ENCODE measurements around the gene USP36.

Gene USP36

DNA sequence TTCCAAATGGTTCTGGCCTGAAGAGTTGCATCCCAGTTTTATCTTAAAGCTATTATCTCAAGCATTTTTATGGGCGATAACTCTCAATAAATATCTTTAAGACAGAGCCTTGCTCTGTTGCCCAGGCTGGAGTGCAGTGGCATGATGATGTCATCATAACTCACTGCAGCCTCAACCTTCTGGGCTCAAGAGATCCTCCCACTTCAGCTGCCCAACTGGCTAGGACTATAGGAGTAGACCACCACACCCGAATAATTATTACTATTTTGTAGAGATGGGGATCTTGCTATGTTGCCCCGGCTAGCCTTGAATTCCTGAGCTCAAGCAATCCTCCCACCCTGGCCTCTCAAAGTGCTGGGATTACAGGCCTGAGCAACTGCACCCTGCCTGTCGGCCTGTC is 32.5 kb downstream of the USP36 start:
- DNase-seq: no peak

DNA sequence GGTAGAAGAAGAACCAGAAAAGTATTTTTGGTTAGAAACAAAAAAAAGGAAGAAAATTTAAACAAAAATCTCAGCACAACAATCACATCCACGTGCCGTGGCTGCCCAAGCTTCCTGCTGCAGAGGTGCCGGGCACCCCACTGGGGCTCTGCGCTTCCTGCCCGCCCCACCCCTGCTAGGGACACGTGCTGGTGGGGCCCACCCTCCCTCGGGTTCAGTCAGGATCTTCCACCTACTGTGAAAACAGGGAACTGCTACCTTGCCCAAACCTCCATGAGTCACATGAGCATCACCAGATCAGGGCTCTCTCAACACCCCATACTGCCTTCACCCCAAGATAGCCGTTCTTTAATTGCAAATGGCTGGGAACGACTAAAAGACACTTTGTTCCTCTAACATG is 34.2 kb downstream of the USP36 start:
- no peak for DNase-seq

DNA sequence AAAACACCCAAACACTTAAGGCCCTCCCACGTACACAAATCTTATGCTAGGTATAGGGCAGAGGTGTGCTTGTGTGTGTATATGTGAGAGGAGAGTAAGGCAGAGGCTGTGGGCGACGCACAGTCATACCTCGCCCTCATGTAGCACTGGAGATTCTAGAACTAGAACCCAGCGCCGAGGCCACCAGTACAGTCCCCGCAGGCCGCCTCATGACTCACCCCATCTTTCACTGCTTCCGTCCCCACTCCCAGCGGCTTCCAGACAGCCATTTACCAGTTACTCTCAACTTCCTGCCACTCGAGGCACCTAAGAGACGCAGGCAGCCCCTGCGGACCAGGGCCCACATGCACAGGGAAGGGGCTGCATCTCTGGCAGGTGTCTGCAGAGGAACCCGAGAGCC is 35.3 kb downstream of the USP36 start:
- no peak for DNase-seq

- DNase-seq: no peak
Observed at GRCh38 chr17:78804777-78805176, 35.8 kb downstream of the USP36 start.

- no peak for DNase-seq
Observed at GRCh38 chr17:78803186-78803845, 37.3 kb downstream of the USP36 start.

- DNase-seq: no peak
Observed at GRCh38 chr17:78802459-78802858, 38.2 kb downstream of the USP36 start.

DNA sequence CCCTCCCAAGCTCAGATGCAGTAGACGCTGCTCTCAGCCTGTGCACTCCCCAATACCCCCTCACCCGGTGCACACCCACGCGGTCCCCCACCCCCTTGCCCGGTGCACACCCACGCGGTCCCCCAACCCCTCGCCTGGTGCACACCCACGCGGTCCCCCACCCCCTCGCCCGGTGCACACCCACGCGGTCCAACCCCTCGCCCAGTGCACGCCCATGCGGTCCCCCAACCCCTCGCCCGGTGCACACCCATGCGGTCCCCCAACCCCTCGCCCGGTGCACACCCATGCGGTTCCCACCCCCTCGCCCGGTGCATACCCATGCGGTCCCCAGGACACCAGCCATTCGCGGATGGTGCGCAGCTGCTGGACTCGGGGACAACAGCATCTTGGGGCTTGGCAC is 38.6 kb downstream of the USP36 start:
- no peak for DNase-seq

DNA sequence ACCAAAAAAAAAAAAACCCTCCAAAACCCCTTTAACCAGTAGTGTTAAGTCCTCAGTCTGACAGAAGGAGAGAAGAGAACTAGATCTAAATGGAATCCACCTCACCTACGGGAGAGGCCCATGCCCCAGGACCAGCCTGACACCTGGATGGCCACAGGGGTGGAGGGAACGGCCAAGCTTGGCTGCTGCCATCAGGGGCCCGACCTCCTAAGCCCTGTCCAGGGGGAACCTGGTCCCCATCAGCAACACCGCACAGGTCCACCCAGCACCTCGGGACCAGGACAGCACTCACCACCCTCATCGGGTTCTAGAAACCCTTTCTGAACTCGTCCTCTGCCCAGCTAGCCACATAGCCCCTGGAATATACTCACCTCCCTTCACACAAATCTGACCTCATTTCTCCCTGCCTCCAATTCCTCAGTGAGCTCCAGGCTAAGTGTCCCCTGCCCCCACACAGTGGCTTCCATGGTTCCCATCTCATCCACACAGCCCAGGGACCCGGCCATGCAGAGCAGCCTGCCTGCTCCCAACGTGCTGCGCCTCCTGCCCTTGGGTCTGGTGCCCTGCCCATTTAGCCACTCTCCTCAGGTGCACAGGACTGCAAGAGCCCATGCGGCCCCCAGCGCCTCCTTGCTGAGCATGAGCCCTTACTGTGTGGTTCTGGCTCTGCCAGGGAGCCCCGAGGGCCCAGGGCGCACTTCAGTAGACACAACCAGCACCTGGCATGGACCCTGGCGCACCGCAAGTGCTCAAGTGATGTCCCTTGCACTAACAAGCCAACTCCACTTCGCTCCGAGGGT is 40.3 kb downstream of the USP36 start:
- no peak for DNase-seq

- no peak for DNase-seq
Observed at GRCh38 chr17:78798695-78799559, 41.7 kb downstream of the USP36 start.

DNA sequence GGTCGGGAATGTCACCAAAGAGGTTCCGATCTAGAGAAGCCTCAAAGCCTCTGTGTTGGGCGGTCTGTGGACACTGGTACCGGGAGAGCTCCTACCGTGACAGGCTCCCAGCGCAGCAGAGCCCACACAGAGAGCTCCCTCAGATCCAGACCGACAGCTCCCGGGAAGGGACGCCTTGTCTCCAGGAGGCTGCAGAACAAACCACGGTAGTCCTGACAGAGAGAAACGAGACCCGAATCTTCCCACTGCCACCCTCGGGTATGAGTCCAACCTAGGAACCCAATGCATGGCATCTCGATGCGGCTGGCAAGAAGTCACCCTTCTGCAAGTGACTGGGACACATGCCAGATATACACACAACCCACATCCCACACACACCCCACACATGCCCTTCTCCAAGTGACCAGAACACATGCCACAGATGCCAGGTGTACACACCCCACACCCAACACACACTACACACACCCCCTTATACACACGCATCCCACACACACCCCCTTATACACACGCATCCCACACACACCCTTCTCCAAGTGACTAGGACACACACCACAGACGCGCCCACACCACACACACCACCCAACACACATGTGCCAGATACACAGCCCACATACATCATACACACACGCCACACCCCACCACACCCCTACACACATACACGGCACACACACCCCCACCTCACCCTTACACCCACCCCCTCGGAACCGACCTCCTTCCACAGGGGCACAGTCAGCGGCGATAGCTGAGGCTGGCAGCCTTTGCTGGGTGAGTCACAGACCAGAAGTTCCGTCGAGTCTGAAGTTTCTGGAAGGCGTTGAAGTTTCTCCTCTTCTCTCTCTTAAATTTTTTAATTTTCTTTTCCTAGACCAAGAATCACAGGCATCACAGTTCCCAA is 42.7 kb downstream of the USP36 start:
- no peak for DNase-seq

DNA sequence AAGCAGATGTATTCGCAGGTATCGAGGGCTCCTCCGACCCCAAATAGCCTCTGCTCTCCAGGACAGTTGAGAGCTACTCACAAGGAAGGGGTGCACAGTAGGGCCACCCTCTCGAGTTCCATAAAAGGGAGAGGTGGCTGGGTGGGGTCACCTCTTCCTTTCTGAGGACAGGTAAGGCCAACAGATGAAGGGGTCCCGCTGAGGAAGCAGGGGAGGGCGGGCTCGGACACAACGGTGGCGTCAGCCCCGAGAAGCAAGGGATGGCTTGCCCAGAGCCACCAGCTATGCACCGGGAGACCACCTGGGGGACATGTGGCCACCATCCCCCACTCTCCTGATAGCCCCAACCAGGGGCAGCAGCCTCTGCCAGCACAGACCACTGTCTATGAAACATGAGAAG is 43.4 kb downstream of the USP36 start:
- DNase-seq: no peak

GRCh38 chr17:78796517-78796900 is 44.1 kb downstream of the USP36 start:
- no peak for DNase-seq

DNA sequence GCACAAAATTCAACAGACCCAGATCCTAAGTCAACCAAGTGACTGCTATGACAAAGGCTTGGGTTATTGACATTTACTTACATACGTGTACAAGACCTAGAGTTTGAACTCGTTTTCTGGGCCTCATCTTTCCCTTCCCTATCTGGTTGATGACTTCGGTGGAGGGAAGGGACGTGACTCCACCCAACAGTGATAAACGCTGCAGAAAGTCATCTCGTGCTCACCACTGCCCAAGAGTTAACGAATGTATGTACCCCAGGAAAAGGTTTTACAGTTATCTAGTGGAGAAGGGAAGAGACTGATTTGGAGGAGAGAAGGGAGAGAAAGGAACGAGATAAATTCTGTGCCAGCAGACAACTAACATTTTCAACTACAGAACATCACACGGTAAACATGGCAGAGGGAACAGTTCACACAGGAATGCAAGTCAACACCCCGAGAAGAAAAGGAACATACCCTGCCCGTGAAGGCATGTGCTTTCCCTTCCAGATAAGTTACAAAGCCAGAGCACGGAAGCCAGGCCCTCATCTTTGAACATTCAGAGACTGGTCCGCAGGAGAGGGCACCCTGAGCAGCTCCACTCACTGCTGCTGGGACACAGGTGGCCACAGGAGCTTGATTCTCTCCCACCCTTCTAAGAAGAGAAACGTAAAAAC is 44.6 kb downstream of the USP36 start:
- no peak for DNase-seq

- DNase-seq: no peak
Observed at GRCh38 chr17:78794864-78795640, 45.6 kb downstream of the USP36 start.

DNA sequence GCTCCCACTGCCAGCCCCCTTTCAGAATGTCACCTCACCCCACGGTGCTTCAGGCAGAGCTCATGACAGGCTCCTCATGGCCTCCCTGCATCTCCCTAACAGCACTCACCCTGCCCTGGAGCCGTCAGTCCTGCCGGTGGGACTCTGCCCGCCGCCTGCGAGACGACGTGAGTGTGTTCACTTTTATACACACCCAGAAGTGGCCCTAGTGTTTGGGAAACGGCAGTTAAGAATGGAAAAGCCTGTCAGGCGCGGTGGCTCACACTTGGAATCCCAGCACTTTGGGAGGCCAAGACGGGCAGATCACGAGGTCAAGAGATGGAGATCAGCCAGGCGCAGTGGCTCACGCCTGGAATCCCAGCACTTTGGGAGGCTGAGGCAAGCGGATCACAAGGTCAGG is 46.2 kb downstream of the USP36 start:
- no peak for DNase-seq

DNA sequence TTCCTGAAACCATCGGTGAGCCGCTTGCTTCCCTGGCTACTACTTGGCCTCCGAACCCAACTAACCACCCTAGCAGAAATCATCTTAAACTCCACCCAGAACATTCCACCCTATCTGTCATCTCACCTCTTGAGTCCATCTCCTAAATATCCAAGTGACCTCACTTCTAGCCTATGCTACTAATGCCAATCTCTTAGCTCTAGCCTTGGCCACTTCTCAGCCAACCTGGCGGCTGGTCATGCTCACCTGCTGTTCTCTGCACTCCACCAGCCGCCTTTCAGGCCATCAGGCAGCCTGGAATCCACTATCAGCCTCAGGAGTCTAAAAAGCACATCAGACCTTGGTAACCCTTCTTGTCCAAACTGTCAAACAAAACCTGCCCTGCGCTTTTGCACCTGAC is 46.6 kb downstream of the USP36 start:
- DNase-seq: no peak

DNA sequence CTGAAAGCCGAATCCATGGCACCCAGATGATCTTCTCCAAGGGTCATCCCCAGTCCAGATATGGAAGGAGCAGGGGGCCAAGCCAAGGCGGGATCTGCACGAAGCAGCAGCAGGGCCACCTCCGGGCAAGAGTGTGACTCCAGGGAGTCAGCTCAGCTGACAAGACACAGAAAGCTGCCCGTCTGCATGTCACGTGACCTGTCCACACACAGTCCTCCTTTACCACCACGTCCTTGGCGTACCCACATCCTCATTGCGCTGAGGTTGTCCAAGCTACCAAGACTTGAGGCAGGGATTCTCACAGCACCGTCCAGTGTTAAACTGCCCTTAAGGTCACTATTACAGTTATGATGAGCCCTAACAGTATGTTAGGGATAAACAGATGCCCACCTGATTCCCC is 47.2 kb downstream of the USP36 start:
- no peak for DNase-seq

GRCh38 chr17:78791840-78792709 is 48.5 kb downstream of the USP36 start:
- no peak for DNase-seq

DNA sequence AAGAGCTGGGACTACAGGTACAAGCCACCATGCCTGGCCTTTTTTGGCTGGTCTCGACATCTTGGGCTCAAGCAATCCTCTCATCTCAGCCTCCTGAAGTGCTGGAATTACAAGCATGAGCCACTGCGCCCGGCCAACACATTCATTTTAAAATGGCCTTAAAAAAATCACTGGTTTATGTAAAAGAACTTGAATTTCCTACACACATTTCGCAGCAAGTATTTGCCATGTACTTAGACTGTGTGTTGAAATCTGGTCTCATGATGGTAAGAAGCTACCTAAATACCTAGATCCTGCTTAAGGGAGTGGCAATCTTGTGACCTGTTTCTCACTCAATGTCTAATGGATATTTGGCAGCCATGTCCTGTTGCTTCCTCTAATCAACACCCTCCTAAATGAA is 50.1 kb downstream of the USP36 start:
- no peak for DNase-seq

DNA sequence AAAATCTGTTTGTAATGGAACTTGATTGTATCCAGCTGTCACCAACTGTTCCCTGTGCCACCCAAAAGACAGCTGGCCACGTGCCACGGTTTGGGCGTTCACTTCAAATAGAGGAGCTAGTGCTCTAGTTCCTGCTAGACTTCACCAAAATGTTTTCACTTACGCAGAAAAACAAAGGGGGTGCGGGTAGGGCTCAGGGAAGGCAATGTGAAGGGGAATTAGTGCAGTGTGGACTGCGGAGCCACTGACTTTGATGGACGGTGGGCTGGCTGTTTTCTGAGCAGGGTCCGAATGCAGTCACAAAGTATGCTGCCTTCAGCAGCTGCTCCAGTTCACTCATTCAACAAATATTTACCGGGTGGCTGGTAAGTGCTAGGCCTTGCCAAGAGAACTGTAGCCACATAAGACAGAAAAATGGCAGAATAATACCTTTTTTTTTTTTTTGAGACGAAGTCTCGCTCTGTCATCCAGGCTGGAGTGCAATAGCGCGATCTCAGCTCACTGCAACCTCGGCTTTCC is 50.9 kb downstream of the USP36 start:
- DNase-seq: peak; percentile 91

Measured in NCI-H1092 treated with DMSO at 0.1 percent for 48 hours (cell line).